Measurements from ENCODE around the gene ABHD17C. TPM values are rescaled to one million over a fixed set of nuclear protein-coding genes. Genes with fewer than 3 reads are reported as not detected.

The ABHD17C gene
- total and polyA plus RNA-seq, 2 donors (not counting 3 experiments of a cell fraction or from before 2014, with no cell fraction given), result 5.9 to 10.9 TPM

GRCh38 chr15:80747317-80748053 is 52.4 kb downstream of the ABHD17C start:
- no TSS peak for BruUV-seq (replicated peaks)
- Histone ChIP-seq H2AFZ (ENCODE audit: low read depth, low read length) (no peak overlapping the region), H3K4me3 (replicated peaks in 1 of 3; ENCODE audit: insufficient read depth in 1 of 3, low read depth in 1 of 3, low read length in 3 of 3) (no peak overlapping the region), H3K27ac (ENCODE audit: insufficient read depth, low read depth, low read length) (no peak overlapping the region), H3K9me1 (replicated peaks; ENCODE audit: control insufficient read depth, extremely low read depth, insufficient read depth, low read length) (no peaks in the 10 kb centered on the region), H3K9me3 (replicated peaks; ENCODE audit: control insufficient read depth, insufficient read depth, low read length) (no peaks in the 10 kb centered on the region), H3K4me2 (ENCODE audit: insufficient read depth, low read length) (no peak overlapping the region), H3K36me3 (ENCODE audit: control insufficient read depth in 2 of 2, extremely low read depth in 1 of 2, insufficient read depth in 2 of 2, low read length in 2 of 2) (no peaks in the 10 kb centered on the region), H3K4me1 (ENCODE audit: control insufficient read depth, extremely low read depth, insufficient read depth, low read length) (no peaks in the 10 kb centered on the region), H3K79me2 (ENCODE audit: control insufficient read depth, insufficient read depth, low read length) (peaks cover 7% of the 10 kb centered on the region), H3K9ac (replicated peaks; ENCODE audit: extremely low read depth, insufficient read depth, low read length) (no peak overlapping the region), H4K20me1 (replicated peaks; ENCODE audit: control insufficient read depth, extremely low read depth, insufficient read depth, low read length) (no peaks in the 10 kb centered on the region), H3K27me3 (ENCODE audit: control insufficient read depth in 2 of 2, insufficient read depth in 2 of 2, low read length in 2 of 2) (no peaks in the 10 kb centered on the region)
- dilution Hi-C loops (cut with MboI; ENCODE audit: extremely low pct_ligation_motif_present, low sequenced_read_pairs) (no loop called here), intact Hi-C loops (cut with micrococcal nuclease) (no loop called here)
- TF ChIP-seq EZH2 (IDR thresholded peaks at IDR 0.05; ENCODE audit: borderline replicate concordance, low read depth, low read length, severe bottlenecking) (no peak), CTCF (IDR thresholded peaks at IDR 0.05; ENCODE audit: extremely low read depth in 1 of 2, insufficient read depth in 1 of 2, low read depth in 1 of 2, low read length in 2 of 2) (no peak), GATA2 (IDR thresholded peaks at IDR 0.05; ENCODE audit: insufficient read depth, insufficient read length, low read depth, low read length) (no peak), MYC (IDR thresholded peaks at IDR 0.05; ENCODE audit: low read depth, low read length) (no peak), POLR2A (IDR thresholded peaks at IDR 0.05; ENCODE audit: low read depth, low read length) (no peak)
- DNase-seq (ENCODE audit: low read depth, low spot score), result no peak
- CTCF ChIA-PET, result no interaction called here
- FAIRE-seq, result no peak
- POLR2A ChIA-PET, result no interaction called here

- POLR2A ChIA-PET, result no interaction called here
- BruUV-seq (replicated peaks), result no TSS peak
- no peak for DNase-seq (ENCODE audit: low read depth, low spot score)
- H3K9me3 ChIP-seq (replicated peaks; ENCODE audit: control insufficient read depth, insufficient read depth, low read length), result no peaks in the 10 kb centered on the region
- no peaks in the 10 kb centered on the region for H3K27me3 ChIP-seq (ENCODE audit: control insufficient read depth in 2 of 2, insufficient read depth in 2 of 2, low read length in 2 of 2)
- H3K4me3 ChIP-seq (replicated peaks in 1 of 3; ENCODE audit: insufficient read depth in 1 of 3, low read depth in 1 of 3, low read length in 3 of 3), result no peak overlapping the region
- H3K79me2 ChIP-seq (ENCODE audit: control insufficient read depth, insufficient read depth, low read length), result peaks cover 5% of the 10 kb centered on the region
- no peaks in the 10 kb centered on the region for H3K9me1 ChIP-seq (replicated peaks; ENCODE audit: control insufficient read depth, extremely low read depth, insufficient read depth, low read length)
- intact Hi-C loops (cut with micrococcal nuclease) (no loop called here), dilution Hi-C loops (cut with MboI; ENCODE audit: extremely low pct_ligation_motif_present, low sequenced_read_pairs) (no loop called here)
- peaks cover 7% of the 10 kb centered on the region for H3K4me1 ChIP-seq (ENCODE audit: control insufficient read depth, extremely low read depth, insufficient read depth, low read length)
- TF ChIP-seq CTCF (IDR thresholded peaks at IDR 0.05; ENCODE audit: extremely low read depth in 1 of 2, insufficient read depth in 1 of 2, low read depth in 1 of 2, low read length in 2 of 2) (no peak), EZH2 (IDR thresholded peaks at IDR 0.05; ENCODE audit: borderline replicate concordance, low read depth, low read length, severe bottlenecking) (no peak), POLR2AphosphoS5 (IDR thresholded peaks at IDR 0.05; ENCODE audit: insufficient read depth, low read depth, low read length) (no peak), MAX (IDR thresholded peaks at IDR 0.05; ENCODE audit: insufficient read depth, insufficient read length) (no peak), GATA2 (IDR thresholded peaks at IDR 0.05; ENCODE audit: insufficient read depth, insufficient read length, low read depth, low read length) (no peak), POLR2A (IDR thresholded peaks at IDR 0.05; ENCODE audit: low read depth, low read length) (no peak), MYC (IDR thresholded peaks at IDR 0.05; ENCODE audit: low read depth, low read length) (no peak), FOS (IDR thresholded peaks at IDR 0.05; ENCODE audit: borderline replicate concordance, insufficient read depth, low read length) (no peak), JUN (IDR thresholded peaks at IDR 0.05; ENCODE audit: borderline replicate concordance, insufficient read depth, insufficient read length, low read depth) (no peak)
- H2AFZ ChIP-seq (ENCODE audit: low read depth, low read length), result no peak overlapping the region
- H3K9ac ChIP-seq (replicated peaks; ENCODE audit: extremely low read depth, insufficient read depth, low read length), result no peak overlapping the region
- no peak overlapping the region for H3K4me2 ChIP-seq (ENCODE audit: insufficient read depth, low read length)
- H3K27ac ChIP-seq (ENCODE audit: insufficient read depth, low read depth, low read length), result no peak overlapping the region
- H4K20me1 ChIP-seq (replicated peaks; ENCODE audit: control insufficient read depth, extremely low read depth, insufficient read depth, low read length), result no peaks in the 10 kb centered on the region
- FAIRE-seq, result no peak
- CTCF ChIA-PET, result no interaction called here
- no peaks in the 10 kb centered on the region for H3K36me3 ChIP-seq (ENCODE audit: control insufficient read depth in 2 of 2, extremely low read depth in 1 of 2, insufficient read depth in 2 of 2, low read length in 2 of 2)
These were observed 54.5 kb downstream of the ABHD17C start for GRCh38 chr15:80749589-80749988.

Measured in endothelial cell of umbilical vein (primary cell).